SU-DHL-6 (cell line): ENCODE data around the gene TNXB.
"Not testable (repeated sequence)": the region's sequence is repeated elsewhere in the genome, so short reads cannot be mapped to it uniquely, and the experiment has no call there.

Experiments used
- CTCF ChIP-seq: fragments of 200-600 bp; sonication (generic); IDR thresholded peaks from one replicate; pipeline ENCODE4 v1.5.1; 2017; ENCODE audit warnings: antibody characterized with exemption, mild to moderate bottlenecking, low read length, moderate library complexity; ENCODE audit not compliant: insufficient read depth, poor library complexity, severe bottlenecking
- EZH2phosphoT487 ChIP-seq: fragments of 200-600 bp; sonication (generic), shearing (Covaris generic); conservative IDR thresholded peaks from 2 replicates; pipeline ENCODE4 v1.6.1; 2018; ENCODE audit warnings: mild to moderate bottlenecking, antibody characterized with exemption, low read length, moderate library complexity, mixed read lengths

GRCh38 chr6:32004393-32004792 lies 104.7 kb downstream of the TNXB start:
- not testable (repeated sequence) for TF ChIP-seq CTCF, EZH2phosphoT487
